ENCODE results near the gene SCYL3. TPM values are rescaled to one million over a fixed set of nuclear protein-coding genes. Genes with fewer than 3 reads are reported as not detected.

SCYL3 gene
- total RNA-seq, 2 donors from 2014 or later = 6.4 to 6.5 TPM

DNA sequence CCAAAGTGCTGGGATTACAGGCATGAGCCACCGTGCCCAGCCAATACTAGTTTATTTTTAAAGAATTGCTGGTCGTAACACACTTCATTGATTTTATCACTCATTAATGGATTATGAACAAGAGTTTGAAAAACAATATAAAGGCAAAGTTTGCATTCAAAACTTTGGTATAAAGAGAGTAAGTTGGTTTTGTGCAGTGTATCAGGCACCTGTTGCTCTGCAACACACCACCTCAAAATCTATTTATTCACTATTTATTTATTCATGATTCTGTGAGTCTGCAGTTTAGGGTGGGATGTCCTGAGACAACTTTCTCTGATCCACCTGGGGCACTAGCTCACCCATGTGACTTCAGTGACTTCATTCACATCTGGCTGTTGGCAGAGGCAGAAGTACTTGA is 88.8 kb downstream of the SCYL3 start:
- H3K9me3 ChIP-seq = no peaks in the 10 kb centered on the region
- no peaks in the 10 kb centered on the region for H3K36me3 ChIP-seq
- no peaks in the 10 kb centered on the region for H3K27me3 ChIP-seq
- no peak overlapping the region for H3K27ac ChIP-seq
- no peaks in the 10 kb centered on the region for H3K4me1 ChIP-seq
- DNase-seq (ENCODE audit: low spot score) = no peak
- TF ChIP-seq, protein P1, sequence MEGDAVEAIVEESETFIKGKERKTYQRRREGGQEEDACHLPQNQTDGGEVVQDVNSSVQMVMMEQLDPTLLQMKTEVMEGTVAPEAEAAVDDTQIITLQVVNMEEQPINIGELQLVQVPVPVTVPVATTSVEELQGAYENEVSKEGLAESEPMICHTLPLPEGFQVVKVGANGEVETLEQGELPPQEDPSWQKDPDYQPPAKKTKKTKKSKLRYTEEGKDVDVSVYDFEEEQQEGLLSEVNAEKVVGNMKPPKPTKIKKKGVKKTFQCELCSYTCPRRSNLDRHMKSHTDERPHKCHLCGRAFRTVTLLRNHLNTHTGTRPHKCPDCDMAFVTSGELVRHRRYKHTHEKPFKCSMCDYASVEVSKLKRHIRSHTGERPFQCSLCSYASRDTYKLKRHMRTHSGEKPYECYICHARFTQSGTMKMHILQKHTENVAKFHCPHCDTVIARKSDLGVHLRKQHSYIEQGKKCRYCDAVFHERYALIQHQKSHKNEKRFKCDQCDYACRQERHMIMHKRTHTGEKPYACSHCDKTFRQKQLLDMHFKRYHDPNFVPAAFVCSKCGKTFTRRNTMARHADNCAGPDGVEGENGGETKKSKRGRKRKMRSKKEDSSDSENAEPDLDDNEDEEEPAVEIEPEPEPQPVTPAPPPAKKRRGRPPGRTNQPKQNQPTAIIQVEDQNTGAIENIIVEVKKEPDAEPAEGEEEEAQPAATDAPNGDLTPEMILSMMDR (IDR thresholded peaks at IDR 0.05) = no peak
- no peak overlapping the region for H3K4me3 ChIP-seq

DNA sequence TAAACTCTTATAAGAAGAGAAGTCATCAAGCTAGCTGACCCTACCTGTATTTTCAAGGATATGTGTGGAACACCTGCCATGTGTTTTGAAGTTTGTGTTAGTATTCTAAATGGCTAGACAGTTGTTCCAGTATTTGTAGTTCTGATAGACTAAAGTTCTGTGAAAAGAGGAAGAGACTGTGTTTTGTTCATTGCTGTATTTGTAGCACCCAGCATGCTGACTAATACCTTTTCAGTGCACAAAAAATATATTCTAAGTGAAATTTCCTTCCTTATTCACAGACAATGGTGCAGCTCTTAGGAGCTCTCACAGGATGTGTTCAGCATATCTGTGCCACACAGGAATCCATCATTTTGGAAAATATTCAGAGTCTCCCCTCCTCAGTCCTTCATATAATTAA is 90.8 kb downstream of the SCYL3 start:
- TF ChIP-seq, protein P1 (IDR thresholded peaks at IDR 0.05) = no peak
- H3K27me3 ChIP-seq = no peaks in the 10 kb centered on the region
- DNase-seq (ENCODE audit: low spot score) = no peak

More for the DNA sequence above, 90.8 kb downstream of the SCYL3 start:
- no peak overlapping the region for H3K4me3 ChIP-seq
- H3K4me1 ChIP-seq = no peaks in the 10 kb centered on the region
- H3K9me3 ChIP-seq = no peaks in the 10 kb centered on the region
- no peak overlapping the region for H3K27ac ChIP-seq
- no peaks in the 10 kb centered on the region for H3K36me3 ChIP-seq

Other genes starting within 250 kb of the SCYL3 start
- 1 to 10 TPM in 1 of 2 donors, under 1 TPM in 1; 0.74 to 2.2 TPM for gene SELL, start 182.3 kb downstream of the SCYL3 start, total RNA-seq
- gene SELE, start 159.8 kb downstream of the SCYL3 start, total RNA-seq = under 1 TPM; 0.11 to 0.94 TPM
- 1 to 10 TPM; 4.0 to 5.7 TPM for gene METTL18, start 99.0 kb downstream of the SCYL3 start, total RNA-seq
- gene KIFAP3, start 180.8 kb upstream of the SCYL3 start, total RNA-seq = 10 to 100 TPM; 52.3 to 62.2 TPM

All from right atrium auricular region (tissue), 2 donors.